Amniotic stem cell (primary cell): ENCODE results near the gene SPACDR.
"Not testable (repeated sequence)": the region's sequence is repeated elsewhere in the genome, so short reads cannot be mapped to it uniquely, and the experiment has no call there.

Experiments used
- DNase-seq: peaks from one replicate; lab custom pipeline; 2025; lab: John Stamatoyannopoulos, UW

The SPACDR gene, protein sequence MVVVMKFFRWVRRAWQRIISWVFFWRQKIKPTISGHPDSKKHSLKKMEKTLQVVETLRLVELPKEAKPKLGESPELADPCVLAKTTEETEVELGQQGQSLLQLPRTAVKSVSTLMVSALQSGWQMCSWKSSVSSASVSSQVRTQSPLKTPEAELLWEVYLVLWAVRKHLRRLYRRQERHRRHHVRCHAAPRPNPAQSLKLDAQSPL

DNA sequence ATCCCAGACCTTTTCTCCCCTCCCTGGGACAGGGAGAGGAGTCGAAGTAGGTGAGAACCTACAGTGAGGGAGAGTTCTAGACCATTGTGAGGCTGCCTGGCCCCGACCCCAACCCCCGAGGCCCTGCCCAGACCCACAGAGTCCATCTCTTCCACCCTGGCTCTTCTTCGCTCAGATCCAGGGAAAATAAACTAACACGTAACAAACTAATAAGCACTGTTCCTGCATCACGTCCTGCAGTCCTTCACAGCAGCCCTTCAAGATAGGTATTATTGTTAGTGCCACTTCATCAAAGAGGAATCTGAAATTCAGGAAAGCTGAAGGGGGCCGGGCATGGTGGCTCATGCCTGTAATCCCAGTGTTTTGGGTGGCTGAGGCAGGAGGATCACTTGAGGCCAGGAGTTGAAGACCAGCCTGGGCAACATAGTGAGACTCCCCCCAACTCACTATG is at the start of gene SPACDR:
TSS of gene SPACDR (minus strand) at position 51 of the 451 bp plus-strand sequence. CDS start 235 bp downstream, outside the sequence.
- DNase-seq = no peak

DNA sequence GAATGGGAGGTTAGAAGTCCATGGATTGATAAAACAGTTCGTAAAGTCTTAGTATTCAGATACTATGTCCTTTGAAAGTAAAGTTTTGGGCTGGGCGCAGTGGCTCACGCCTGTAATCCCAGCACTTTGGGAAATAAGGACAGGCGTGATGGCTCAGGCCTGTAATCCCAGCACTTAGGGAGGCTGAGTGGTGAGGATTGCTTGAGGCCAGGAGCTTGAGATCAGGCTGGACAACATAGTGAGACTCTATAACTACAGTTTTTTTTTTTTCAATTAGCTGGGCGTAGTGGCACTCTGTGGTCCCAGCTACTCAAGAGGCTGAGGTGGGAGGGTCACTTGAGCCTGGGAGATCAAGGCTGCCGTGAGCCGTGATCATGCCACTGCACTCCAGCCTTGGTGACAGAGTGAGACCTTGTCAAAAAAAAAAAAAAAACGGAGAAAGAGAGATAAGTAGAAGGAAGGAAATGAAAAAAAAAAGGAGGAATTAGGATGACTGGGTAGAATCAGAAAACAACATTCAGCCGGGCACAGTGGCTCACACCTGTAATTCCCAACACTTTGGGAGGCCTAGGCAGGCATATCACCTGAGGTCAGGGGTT is 49.3 kb upstream of the SPACDR start:
- DNase-seq = no peak

DNA sequence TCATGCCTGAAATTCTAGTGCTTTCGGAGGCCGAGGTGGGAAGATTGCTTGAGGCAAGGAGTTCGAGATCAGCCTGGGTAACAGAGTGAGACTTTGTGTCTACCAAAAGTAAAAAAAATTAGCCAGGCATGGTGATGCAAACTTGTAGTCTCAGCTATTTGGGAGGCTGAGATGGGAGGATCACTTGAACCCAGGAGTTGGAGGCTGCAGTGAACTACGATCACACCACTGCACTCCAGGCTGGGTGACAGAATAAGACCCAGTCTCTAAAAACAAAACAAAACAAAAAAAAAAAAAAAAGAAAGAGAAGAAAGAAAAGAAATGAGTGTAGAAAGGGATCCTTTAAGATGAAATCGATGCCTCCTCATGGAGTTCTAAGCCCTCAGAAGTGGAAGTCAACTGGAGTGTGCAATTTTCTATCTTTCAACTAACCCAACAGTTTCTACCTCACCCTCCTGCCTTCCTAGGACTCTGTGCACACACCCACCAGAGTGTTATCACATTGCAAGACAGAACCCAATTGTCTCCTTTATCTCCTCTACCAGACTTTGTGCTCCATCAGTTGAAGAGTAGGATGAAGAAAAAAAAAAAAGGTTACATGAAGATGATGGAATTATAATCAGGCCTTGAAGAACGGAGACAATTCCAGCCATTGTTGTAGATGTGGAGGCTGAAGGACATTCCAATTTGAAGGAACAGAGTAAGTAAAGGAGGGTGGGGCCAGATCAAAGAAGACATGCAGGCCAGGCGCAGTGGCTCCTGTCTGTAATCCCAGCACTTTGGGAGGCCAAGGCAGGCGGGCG is 46.6 kb upstream of the SPACDR start:
- no peak for DNase-seq

DNA sequence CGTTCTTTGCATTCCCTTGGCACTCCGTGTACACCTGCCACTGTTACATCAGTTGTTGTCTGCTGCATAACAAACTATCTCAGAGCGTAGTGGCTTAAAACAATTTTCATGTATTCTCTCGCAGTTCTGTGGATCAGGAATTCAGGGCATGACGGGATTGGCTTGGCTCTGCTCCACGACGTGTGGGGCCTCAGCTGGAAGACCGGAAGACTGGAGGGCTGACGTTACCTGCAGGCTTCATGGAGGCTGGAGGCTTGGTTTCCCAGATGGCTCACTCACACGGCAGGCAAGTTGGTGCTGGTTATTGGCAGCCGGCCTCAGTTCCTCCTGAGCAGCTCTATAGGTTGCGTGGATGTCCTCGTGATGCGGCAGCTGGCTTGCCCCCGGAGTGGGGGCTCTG is 45.2 kb upstream of the SPACDR start:
- no peak for DNase-seq

DNA sequence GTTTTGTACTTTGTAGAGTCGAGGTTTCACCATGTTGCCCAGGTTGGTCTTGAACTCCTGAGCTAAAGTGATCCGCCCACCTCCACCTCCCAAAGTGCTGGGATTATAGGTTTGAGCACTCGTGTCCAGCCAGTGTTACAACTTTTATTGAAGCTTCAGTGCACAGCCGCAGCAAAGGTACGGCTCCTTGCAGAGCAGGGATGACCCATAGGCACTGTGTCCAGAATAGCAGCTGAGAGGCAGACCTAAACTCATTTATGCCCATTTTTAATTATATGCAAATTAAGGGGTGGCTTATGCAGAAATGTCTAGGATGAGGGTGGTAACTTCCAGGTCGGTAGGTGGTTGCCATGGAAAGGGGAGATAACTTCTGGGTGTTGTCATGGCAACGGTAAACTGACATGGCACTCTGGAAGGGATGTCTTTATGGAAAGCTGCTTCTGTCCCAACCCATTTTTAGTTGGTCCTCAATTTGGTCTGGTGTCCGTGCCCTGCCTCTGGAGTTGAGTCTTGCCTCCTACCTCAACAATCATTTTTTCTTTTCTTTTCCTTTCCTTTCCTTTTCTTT is 42.4 kb upstream of the SPACDR start:
- no peak for DNase-seq

DNA sequence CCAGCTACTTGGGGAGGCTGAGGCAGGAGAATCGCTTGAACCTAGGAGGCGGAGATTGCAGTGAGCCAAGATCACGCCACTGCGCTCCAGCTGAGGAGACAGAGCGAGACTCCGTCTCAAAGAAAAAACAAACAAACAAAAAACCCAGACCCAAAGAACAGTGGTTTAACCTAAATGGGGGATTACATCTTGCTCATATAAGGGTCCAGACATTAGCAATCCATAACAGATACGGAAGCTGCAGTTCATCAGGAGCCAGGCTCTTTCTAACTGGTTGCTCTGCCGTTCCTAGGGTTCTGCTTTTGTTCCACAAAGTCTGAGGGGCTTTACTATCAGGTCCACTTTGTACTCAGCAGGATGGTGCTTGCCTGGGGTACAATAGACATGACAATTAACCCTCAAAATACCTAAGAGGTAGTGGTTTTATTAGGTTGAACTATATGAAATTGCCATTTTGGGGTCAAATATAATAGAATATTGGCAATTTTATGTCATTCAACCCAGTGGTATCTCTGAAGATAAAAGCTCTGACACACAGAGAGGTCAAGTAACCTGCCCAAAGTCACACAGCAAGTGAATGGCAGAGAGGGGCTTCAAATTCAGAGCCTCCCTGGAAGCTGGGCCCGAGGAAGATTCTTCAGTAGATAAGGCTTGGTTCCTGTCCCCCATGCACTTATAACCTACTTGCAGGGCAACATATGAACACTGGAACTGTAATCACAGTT is 41.0 kb upstream of the SPACDR start:
- no peak for DNase-seq

DNA sequence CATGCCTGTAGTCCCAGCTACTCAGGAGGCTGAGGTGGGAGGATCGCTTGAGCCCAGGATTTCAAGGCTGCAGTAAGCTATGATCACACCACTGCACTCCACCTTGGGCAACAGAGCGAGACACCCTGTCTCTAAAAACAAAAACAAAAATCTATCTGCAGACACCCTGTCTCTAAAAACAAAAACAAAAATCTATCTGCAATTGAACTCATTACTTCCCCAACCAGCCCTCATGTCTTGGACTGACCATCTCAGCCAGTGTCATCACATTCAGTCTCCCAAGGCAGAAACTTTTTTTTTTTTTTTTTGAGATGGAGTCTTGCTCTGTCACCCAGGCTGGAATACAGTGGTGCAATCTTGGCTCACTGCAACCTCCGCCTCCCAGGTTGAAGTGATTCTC is 40.0 kb upstream of the SPACDR start:
- not testable (repeated sequence) for DNase-seq

DNA sequence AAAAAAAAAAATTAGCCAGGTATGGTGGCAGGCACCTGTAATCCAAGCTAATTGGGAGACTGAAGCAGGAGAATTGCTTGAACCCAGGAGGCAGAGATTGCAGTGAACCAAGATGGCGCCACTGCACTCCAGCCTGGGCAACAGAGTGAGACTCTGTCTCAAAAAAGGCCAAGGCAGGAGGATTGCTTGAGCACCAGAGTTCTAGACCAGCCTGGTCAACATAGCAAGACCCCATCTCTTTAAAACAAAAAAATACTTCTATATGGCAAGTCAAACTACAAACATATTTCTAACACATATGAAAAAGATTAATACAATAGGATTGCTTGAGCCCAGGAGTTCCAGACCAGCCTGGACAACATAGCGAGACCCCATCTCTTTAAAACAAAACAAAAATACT is 36.7 kb upstream of the SPACDR start:
- not testable (repeated sequence) for DNase-seq

DNA sequence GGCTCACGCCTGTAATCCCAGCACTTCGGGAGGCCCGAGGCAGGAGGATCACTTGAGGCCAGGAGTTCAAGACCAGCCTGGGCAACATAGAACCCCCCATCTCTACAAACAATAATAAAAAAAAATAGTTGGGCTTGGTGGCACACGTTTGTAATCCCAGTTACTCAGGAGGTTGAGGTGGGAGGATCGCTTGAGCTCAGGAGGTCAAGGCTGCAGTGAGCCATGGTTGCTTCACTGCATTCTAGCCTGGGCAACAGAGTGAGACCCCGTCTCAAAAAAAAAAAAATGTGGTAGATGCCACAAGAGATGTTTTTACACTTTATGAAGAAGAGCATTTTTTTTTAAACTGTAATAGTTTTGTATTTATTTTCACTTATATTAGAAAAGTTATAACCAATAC is 32.4 kb upstream of the SPACDR start:
- DNase-seq = no peak

DNA sequence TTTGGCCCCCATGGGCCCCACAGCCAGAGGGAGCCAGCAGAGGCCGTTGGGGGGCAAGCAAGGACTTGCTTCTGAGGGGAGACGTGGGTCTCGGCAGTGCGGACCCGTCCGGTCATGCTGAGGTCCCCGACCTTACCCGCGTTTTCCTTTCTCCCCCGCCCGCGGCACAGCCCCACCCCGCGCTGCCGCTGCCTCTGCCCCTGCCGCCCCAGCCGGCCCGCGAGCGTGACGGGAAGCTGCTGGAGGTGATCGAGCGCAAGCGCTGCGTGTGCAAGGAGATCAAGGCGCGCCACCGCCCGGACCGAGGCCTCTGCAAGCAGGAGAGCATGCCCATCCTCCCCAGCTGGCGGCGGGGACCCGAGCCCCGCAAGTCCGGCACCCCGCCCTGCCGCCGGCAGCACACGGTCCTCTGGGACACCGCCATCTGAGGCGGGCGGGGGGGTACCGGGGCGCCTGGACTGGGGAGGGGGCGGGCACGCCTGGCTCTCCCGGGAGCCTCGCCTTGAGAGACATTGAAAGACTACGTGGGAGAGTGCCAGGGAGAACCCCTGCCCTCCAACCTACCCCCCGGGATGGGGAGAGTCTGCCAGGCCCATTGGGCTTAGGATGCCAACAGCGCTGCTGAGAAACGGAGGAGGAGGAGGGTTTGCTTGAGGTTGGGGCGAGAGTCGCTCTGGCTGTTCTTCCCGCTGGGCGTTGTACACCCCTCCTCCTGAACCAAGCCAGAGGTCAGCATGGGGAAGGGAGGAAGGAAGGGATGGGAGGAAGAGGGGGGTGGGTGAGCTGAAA is 29.6 kb upstream of the SPACDR start:
- DNase-seq = no peak

DNA sequence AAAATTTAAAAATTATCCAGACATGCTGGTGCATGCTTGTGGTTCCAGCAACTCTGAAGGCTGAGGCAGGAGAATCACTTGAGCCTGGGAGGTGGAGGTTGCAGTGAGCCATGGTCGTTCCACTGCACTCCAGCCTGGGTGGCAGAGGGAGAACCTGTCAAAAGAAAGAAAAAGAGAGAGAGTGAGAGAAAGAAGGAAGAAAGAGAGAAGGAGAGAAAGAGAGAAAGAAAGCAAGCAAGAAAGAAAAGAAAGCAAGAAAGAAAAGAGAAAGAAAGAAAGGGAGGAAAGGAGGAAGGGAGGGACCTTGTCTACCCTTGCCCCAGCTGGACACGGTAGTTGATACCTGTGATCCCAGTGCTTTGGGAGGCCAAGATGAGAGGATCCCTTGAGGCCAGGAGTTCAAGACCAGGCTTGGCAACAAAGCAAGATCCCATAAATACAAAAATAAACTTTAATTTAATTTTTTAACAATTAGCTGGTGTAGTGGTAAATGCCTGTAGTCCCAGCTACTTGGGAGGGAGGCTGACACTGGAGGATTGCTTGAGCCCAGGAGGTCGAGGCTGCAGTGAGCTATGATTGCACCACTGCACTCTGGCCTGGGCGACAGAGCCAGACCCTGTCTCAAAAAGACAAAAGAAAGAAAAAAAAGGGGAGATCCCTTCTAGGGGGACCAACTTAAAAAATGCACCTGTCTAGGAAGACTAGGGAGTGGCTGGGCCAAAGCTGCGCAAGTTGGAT is 28.8 kb upstream of the SPACDR start:
- DNase-seq = no peak

DNA sequence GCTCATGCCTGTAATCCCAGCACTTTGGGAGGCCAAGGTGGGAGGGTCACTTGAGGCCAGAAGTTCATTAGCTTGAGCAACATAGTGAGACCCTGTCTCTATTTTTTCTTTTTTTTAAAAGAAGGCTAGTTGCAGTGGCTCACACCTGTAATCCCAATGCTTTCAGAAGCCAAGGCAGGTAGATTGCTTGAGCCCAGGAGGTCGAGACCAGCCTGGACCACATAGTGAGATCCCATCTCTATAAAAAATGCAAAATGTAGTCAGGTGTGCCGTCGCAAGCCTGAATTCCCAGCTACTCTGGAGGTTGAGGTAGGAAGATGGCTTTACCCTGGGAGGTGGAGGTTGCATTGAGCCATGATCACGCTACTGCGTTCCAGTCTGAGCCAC is 27.1 kb upstream of the SPACDR start:
- DNase-seq = no peak

DNA sequence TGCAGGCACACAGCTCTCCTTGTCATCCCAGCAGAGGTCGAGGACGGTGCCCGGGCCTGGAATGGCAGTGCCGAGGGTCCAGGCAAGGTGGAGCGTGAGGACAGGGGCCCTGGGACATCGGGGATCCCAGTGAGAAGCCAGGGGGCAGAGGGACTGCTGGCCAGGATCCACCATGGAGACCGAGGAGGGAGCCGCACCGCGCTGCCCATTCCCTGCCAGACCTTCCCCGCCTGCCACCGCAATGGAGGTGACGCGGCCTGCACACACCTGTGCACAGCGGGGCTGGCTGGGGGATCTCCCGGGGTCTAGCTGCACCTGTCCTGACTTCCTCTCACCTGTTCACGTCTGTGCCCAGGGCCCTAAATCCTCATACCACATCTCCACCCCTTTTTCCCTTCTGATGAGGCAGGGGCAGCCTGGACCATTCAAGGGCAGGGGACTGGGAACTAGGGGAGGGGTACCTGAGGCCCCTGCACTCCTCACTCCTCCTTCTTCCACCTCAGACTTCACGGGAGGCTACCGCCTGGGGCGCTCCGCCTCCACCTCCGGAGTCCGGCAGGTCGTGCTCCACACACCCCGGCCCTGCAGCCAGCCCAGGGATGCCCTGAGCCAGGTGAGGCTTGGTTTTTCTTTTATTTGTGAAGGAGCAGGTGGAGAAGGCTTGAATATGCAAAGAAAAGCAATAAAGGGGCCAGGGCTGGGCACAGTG is 26.6 kb upstream of the SPACDR start:
- no peak for DNase-seq

DNA sequence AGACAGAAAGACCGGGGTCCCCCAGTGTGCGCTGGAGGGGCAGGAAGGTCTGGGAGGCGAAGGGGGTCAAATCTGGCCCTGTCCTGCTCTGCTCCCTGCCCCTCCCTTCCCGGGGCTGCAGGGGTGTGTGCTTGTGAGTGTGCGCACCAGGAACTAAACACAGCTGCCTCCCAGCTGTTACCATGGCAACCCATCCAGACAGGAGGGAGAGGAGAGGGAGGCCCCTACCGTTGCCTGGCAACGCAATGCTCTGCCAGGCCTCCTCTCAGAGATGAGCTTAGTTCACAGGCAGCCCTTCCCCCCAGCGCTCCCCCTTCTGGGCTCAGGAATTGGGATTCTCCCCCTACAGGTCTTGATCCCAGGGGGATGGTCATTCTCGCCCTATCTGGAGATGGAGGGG is 25.8 kb upstream of the SPACDR start:
- peak; percentile 21 for DNase-seq

DNA sequence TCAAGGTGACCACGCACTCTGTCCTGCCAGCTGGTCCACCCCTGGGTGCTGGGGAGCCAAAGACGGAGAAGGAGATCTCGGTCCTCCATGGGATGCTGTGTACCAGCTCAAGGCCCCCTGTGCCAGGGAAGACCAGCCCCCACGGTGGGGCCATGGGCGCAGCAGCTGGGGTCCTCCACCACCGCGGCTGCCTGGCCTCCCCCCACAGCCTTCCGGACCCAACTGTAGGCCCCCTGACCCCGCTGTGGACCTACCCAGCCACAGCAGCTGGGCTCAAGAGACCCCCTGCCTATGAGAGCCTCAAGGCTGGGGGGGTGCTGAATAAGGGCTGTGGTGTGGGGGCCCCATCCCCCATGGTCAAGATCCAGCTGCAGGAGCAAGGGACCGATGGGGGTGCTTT is 25.1 kb upstream of the SPACDR start:
- DNase-seq = no peak

DNA sequence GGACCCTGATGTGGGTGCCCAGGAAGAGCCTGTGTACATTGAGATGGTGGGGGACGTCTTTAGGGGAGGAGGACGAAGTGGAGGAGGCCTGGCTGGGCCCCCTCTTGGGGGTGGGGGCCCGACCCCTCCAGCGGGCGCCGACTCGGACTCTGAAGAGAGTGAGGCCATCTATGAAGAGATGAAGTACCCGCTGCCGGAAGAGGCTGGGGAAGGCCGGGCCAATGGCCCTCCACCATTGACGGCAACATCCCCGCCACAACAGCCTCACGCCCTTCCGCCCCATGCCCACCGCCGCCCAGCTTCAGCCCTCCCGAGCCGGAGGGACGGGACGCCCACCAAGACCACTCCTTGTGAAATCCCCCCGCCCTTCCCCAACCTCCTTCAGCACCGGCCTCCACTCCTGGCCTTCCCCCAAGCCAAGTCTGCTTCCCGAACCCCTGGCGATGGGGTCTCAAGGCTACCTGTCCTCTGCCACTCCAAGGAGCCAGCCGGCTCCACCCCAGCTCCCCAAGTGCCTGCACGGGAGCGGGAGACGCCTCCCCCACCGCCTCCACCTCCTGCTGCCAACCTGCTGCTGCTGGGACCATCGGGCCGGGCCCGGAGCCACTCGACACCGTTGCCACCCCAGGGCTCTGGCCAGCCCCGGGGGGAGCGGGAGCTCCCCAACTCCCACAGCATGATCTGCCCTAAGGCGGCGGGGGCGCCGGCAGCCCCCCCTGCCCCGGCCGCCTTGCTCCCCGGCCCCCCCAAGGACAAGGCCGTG is 24.5 kb upstream of the SPACDR start:
- DNase-seq = no peak

DNA sequence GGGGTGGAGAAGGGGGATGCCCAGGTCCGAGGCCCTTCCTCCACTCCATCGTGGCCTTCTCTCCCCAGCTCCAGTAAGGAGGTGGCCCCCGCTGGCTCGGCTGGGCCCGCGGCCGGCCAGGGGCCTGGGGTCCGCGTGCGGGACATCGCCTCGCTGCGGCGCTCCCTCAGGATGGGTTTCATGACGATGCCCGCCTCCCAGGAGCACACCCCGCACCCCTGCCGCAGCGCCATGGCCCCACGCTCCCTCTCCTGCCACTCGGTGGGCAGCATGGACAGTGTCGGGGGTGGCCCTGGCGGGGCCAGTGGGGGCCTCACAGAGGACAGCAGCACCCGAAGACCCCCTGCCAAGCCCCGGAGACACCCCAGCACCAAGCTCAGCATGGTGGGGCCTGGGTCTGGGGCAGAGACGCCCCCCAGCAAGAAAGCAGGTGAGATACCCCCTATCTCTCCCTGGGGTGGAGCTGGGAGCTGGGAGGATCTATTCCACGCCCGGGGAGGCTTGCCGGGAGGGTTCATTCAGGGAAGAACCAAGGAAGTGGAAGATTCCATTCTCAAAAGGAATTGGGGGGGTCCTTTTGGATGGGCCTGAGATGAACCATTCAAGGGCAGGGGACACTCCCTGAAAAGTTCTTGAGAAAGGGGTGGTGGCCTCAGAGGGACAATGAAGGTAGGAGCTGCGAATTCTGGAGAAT is 22.8 kb upstream of the SPACDR start:
- no peak for DNase-seq

DNA sequence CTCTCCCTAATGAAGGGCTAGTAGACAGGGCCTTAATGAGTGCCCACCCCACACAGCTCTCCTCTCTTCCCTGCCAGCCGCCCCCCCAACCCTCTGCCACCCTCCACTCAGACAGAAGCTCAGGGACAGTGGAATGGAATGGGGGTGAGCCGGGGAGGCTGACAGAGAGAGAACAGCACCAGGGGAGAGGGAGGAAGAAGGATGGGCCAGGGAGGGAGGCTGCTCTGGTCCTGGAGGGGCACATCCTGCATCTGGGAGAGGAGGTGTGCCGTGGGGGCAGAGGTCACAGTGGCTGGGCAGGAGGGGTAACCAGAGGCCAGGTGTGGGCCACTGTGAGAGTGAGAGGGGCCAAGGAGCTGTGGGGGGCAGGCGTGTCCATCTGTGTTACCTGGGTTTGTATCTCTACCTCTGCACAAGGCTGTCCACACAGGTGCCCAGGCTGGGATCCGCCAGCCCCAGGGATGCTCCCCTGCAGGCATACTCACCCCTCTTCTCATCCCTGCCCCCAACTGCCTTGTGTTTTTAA is 22.1 kb upstream of the SPACDR start:
- DNase-seq = no peak
